Hepatocyte (in vitro differentiated cells): Measurements from ENCODE around the gene HDGFL2. TPM values are rescaled to one million over a fixed set of nuclear protein-coding genes. Genes with fewer than 3 reads are reported as not detected.

Experiments
- DNase-seq: peaks from one replicate; pipeline ENCODE4 v3.0.0-alpha.2; 2016; ENCODE audit warnings: low spot score
- H2AFZ ChIP-seq: fragments of 200-600 bp; sonication (generic); 2 replicates; pipeline ENCODE4 v1.6.0; 2016; ENCODE audit warnings: antibody characterized with exemption, mild to moderate bottlenecking
- H3K27ac ChIP-seq: fragments of 200-600 bp; sonication (generic); 2 replicates; pipeline ENCODE4 v1.5.1; 2016; ENCODE audit warnings: mild to moderate bottlenecking
- H3K27me3 ChIP-seq: fragments of 200-600 bp; sonication (generic); 2 replicates; pipeline ENCODE4 v1.6.1; 2016
- H3K36me3 ChIP-seq: fragments of 200-600 bp; sonication (generic); replicated peaks from 2 replicates; pipeline ENCODE4 v1.5.1; 2016; ENCODE audit warnings: low read depth; ENCODE audit not compliant: insufficient read depth
- H3K4me1 ChIP-seq: fragments of 200-600 bp; sonication (generic); 2 replicates; pipeline ENCODE4 v1.5.1; 2016; ENCODE audit warnings: mild to moderate bottlenecking, moderate library complexity; ENCODE audit not compliant: insufficient read depth
- H3K4me2 ChIP-seq: fragments of 200-600 bp; sonication (generic); 2 replicates; pipeline ENCODE4 v1.6.0; 2016
- H3K4me3 ChIP-seq: fragments of 200-600 bp; sonication (generic); 2 replicates; pipeline ENCODE4 v1.5.1; 2016; ENCODE audit warnings: mild to moderate bottlenecking
- H3K79me2 ChIP-seq: fragments of 200-600 bp; sonication (generic); 2 replicates; pipeline ENCODE4 v1.6.0; 2017; ENCODE audit warnings: mild to moderate bottlenecking
- H3K9me2 ChIP-seq: fragments of 200-600 bp; sonication (generic); replicated peaks from 2 replicates; pipeline ENCODE4 v1.6.0; 2017; ENCODE audit warnings: mild to moderate bottlenecking; ENCODE audit not compliant: insufficient read depth
- H3K9me3 ChIP-seq: fragments of 200-600 bp; sonication (generic); 2 replicates; pipeline ENCODE4 v1.5.1; 2016; ENCODE audit warnings: low read depth, mild to moderate bottlenecking
- H4K20me1 ChIP-seq: fragments of 200-600 bp; sonication (generic); 2 replicates; pipeline ENCODE4 v1.6.0; 2016; ENCODE audit warnings: mild to moderate bottlenecking; ENCODE audit not compliant: insufficient read depth, poor library complexity, severe bottlenecking
- CTCF ChIP-seq: fragments of 200-600 bp; sonication (generic); IDR thresholded peaks from 2 replicates; pipeline ENCODE4 v1.5.1; 2016; ENCODE audit warnings: antibody characterized with exemption, mild to moderate bottlenecking; ENCODE audit not compliant: poor library complexity
- EZH2 ChIP-seq: fragments of 200-600 bp; sonication (generic); IDR thresholded peaks from 2 replicates; pipeline ENCODE4 v1.6.1; 2016; ENCODE audit warnings: antibody characterized with exemption, mild to moderate bottlenecking, borderline replicate concordance
- EZH2phosphoT487 ChIP-seq: fragments of 200-600 bp; sonication (generic); IDR thresholded peaks from one replicate; pipeline ENCODE4 v1.6.1; 2018; ENCODE audit warnings: antibody characterized with exemption, mild to moderate bottlenecking, low read depth, moderate library complexity; ENCODE audit not compliant: unreplicated experiment, severe bottlenecking
- WGBS: methylation state at CpG from one replicate; pipeline ENCODE4 v1.1.6; 2016; ENCODE audit warnings: low lambda C conversion rate; ENCODE audit errors: missing lambda C conversion rate; 5-methylcytosine and 5-hydroxymethylcytosine counted together
- polyA plus RNA-seq: library from polyadenylated mRNA; unstranded; fragments of >200 nt; fragmentation: Nextera tagmentation; extraction: Ambion mirVana; gene quantifications from 2 replicates; pipeline ENCODE4 v1.2.1, GENCODE V29; 2016
- total RNA-seq: library from RNA; depleted of rRNA; stranded (reverse); fragments of >200 nt; gene quantifications from 2 replicates; pipeline ENCODE4 v1.2.3, GENCODE V29; 2014

HDGFL2 gene
- total and polyA plus RNA-seq, 2 experiments from 2014 or later: 50.3 to 73.2 TPM

GRCh38 chr19:4510435-4511255 is 38.5 kb downstream of the HDGFL2 start:
- Histone ChIP-seq H3K79me2 (no peaks in the 10 kb centered on the region), H3K27ac (no peak overlapping the region), H3K4me1 (no peaks in the 10 kb centered on the region), H3K27me3 (no peaks in the 10 kb centered on the region), H3K9me3 (no peaks in the 10 kb centered on the region), H3K9me2 (no peaks in the 10 kb centered on the region), H4K20me1 (no peaks in the 10 kb centered on the region), H3K36me3 (no peaks in the 10 kb centered on the region), H2AFZ (no peak overlapping the region), H3K4me3 (no peak overlapping the region), H3K4me2 (no peak overlapping the region)
- TF ChIP-seq EZH2phosphoT487: no peak
- no peak for TF ChIP-seq EZH2
- no peak for TF ChIP-seq CTCF
- WGBS: 93% methylated on average over 36 of the region's 37 CpGs
- no peak for DNase-seq

- no peak for DNase-seq
- H4K20me1 ChIP-seq: no peaks in the 10 kb centered on the region
- no peaks in the 10 kb centered on the region for H3K36me3 ChIP-seq
- TF ChIP-seq EZH2phosphoT487 (no peak), EZH2 (no peak), CTCF (no peak)
- no peak overlapping the region for H2AFZ ChIP-seq
- H3K79me2 ChIP-seq: no peaks in the 10 kb centered on the region
- WGBS: 89% methylated on average over 27 of the region's 27 CpGs
- H3K27ac ChIP-seq: no peak overlapping the region
- no peaks in the 10 kb centered on the region for H3K4me1 ChIP-seq
- H3K4me2 ChIP-seq: no peak overlapping the region
- no peaks in the 10 kb centered on the region for H3K9me2 ChIP-seq
- no peaks in the 10 kb centered on the region for H3K27me3 ChIP-seq
- no peaks in the 10 kb centered on the region for H3K9me3 ChIP-seq
- H3K4me3 ChIP-seq: no peak overlapping the region
Observed at GRCh38 chr19:4511300-4512054, 39.4 kb downstream of the HDGFL2 start.

- TF ChIP-seq CTCF (no peak), EZH2phosphoT487 (no peak), EZH2 (no peak)
- Histone ChIP-seq H2AFZ (no peak overlapping the region), H3K4me3 (no peak overlapping the region), H3K27ac (no peak overlapping the region), H3K36me3 (no peaks in the 10 kb centered on the region), H3K27me3 (no peaks in the 10 kb centered on the region), H3K4me2 (no peak overlapping the region), H3K9me2 (no peaks in the 10 kb centered on the region), H3K9me3 (no peaks in the 10 kb centered on the region), H4K20me1 (no peaks in the 10 kb centered on the region), H3K4me1 (no peaks in the 10 kb centered on the region), H3K79me2 (no peaks in the 10 kb centered on the region)
- no peak for DNase-seq
- WGBS: 94% methylated on average over 17 of the region's 17 CpGs
Observed at GRCh38 chr19:4512070-4512469, 40.0 kb downstream of the HDGFL2 start.
